Psoas muscle (tissue), 8 donors: ENCODE results near the gene PDE11A. TPM values are rescaled to one million over a fixed set of nuclear protein-coding genes. Genes with fewer than 3 reads are reported as not detected.

ENCODE experiments used
- ATAC-seq, 4 donors: fragments of 200-7000 bp; cut with Tn5 transposase; one replicate each; pipeline ENCODE4 v1.9.1; 2020; ENCODE audit warnings: moderate library complexity in 3 of 4, mild to moderate bottlenecking in 2 of 4
- DNase-seq, 2 donors: peaks; one replicate each; pipeline ENCODE4 v3.0.0-alpha.2; 2020
- H3K27ac ChIP-seq: fragments of 200-600 bp; one replicate; pipeline ENCODE4 v1.8.0; 2022
- H3K27me3 ChIP-seq, 3 donors: fragments of 200-600 bp in 1 of 3; one replicate each; pipeline versions ENCODE4 v1.6.1 to v1.8.0; 2013 to 2022; ENCODE audit warnings: low read length in 2 of 3, mild to moderate bottlenecking in 2 of 3, moderate library complexity in 1 of 3; ENCODE audit not compliant: insufficient read depth in 3 of 3
- H3K36me3 ChIP-seq, 2 donors: fragments of 200-600 bp in 1 of 2; one replicate each; pipeline versions ENCODE4 v1.6.1 to v1.8.0; 2013 to 2022; ENCODE audit warnings: low read depth in 1 of 2, mild to moderate bottlenecking in 1 of 2, moderate library complexity in 1 of 2; ENCODE audit not compliant: insufficient read depth in 1 of 2
- H3K4me1 ChIP-seq: fragments of 200-600 bp; one replicate; pipeline ENCODE4 v1.8.0; 2022
- H3K4me3 ChIP-seq: fragments of 200-600 bp; one replicate; pipeline ENCODE4 v1.8.0; 2022; ENCODE audit warnings: mild to moderate bottlenecking
- H3K9me3 ChIP-seq: fragments of 200-600 bp; one replicate; pipeline ENCODE4 v1.8.0; 2022
- CTCF ChIP-seq: fragments of 200-600 bp; IDR thresholded peaks from one replicate; pipeline ENCODE4 v1.8.0; 2022; ENCODE audit warnings: antibody characterized with exemption
- WGBS, 3 donors: extraction: QIAGEN DNeasy Blood & Tissue Kit; methylation state at CpG; one replicate each; pipeline versions ENCODE4 v1.1.6 to v1.1.7; 2013; 5-methylcytosine and 5-hydroxymethylcytosine counted together
- intact Hi-C, 2 donors: fragments of 100-400 bp; cut with DNase I; formaldehyde crosslinking; loops; one replicate each; pipeline versions ENCODE4 v1.11.0 to v1.14.2; 2022
- polyA plus RNA-seq, 3 donors: library from polyadenylated mRNA; stranded (reverse); fragments of 200-250 nt; gene quantifications; one replicate each; pipeline ENCODE4 v1.2.3, GENCODE V29; 2013
- total RNA-seq, 4 donors: library from RNA; stranded (reverse); fragmentation: NEBNext Ultra II Directional in 2 of 4; extraction: Animal tissue kit (Norgen Biotek cat#: 25700) in 2 of 4; gene quantifications; one replicate each; pipeline versions ENCODE4 v1.2.1 to v1.2.4, GENCODE V29; 2021 to 2023
- donor health status: healthy with polysubstance abuse.
- donor health status: DM: no; HTN: no; CAD: no; lungs with moderate emphysema.
- donor health status: Bipolar disorder and iron deficiency.
- donor health status: healthy.
- donor health status: DM: yes; HTN: yes; CAD: no.
- donor health status: DM: no; HTN: no; CAD: no.
- donor health status: DM: no; HTN: no; CAD: no.
- donor health status: DM: yes; HTN: yes; CAD: no.

PDE11A gene
- total and polyA plus RNA-seq, 7 donors, result 0.35 to 39.7 (median 2.3) TPM

- WGBS, 3 donors, result 93 to 100% (median 96%) methylated on average over 1 of the region's 1 CpG
- ATAC-seq (no peak), DNase-seq (no peak)
- Histone ChIP-seq H3K4me3 (no peak overlapping the region), H3K27me3 (no peaks in the 10 kb centered on the region), H3K4me1 (no peaks in the 10 kb centered on the region), H3K27ac (no peak overlapping the region), H3K36me3 (no peaks in the 10 kb centered on the region), H3K9me3 (no peaks in the 10 kb centered on the region)
- intact Hi-C loops, result no loop called here
- TF ChIP-seq CTCF, result no peak
Measured at GRCh38 chr2:177716484-177716883, 356.1 kb downstream of the PDE11A start.

- Histone ChIP-seq H3K4me1 (no peaks in the 10 kb centered on the region), H3K9me3 (no peaks in the 10 kb centered on the region), H3K36me3 (no peaks in the 10 kb centered on the region), H3K4me3 (no peak overlapping the region), H3K27me3 (no peaks in the 10 kb centered on the region), H3K27ac (no peak overlapping the region)
- ATAC-seq (no peak), DNase-seq (no peak)
- intact Hi-C loops, result no loop called here
- 67 to 75% (median 74%) methylated on average over 2 of the region's 2 CpGs for WGBS, 3 donors
- TF ChIP-seq CTCF, result no peak
Measured at GRCh38 chr2:177715771-177716170, 356.8 kb downstream of the PDE11A start.

- no peak overlapping the region for H3K27ac ChIP-seq
- 37 to 54% (median 52%) methylated on average over 3 of the region's 3 CpGs for whole genome bisulfite sequencing, 3 donors
- ATAC-seq (no peak), DNase-seq (no peak)
- no peak for TF ChIP-seq CTCF
- no peak overlapping the region for H3K4me3 ChIP-seq
- H3K4me1 ChIP-seq, result no peaks in the 10 kb centered on the region
- H3K9me3 ChIP-seq, result no peaks in the 10 kb centered on the region
- no peaks in the 10 kb centered on the region for H3K36me3 ChIP-seq
- intact Hi-C loops, result no loop called here
- H3K27me3 ChIP-seq, result no peaks in the 10 kb centered on the region
Measured at GRCh38 chr2:177714704-177715103, 357.9 kb downstream of the PDE11A start.

DNA sequence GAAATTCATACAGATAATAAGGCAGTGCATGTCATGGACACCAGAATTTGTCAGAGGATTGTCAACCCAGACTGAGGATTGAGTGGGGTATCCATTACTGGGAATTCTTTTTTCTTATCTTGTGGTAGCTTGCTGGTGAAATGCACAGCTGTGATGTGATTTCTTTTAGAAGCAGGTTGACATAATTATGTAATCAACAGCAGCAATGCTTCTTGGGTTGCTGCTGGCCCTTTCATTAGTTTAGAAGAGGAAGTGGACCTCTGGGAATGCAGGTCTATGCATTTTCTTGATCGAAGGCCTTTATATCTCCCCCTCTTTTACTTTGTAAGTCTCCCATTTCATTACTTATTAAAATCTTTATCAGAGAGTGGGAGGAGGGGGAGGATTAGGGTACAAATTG lies 360.1 kb downstream of the PDE11A start:
- H3K9me3 ChIP-seq, result no peaks in the 10 kb centered on the region
- H3K36me3 ChIP-seq, result no peaks in the 10 kb centered on the region
- H3K4me1 ChIP-seq, result no peaks in the 10 kb centered on the region
- no peak for DNase-seq
- WGBS, 3 donors, result 21 to 25% (median 25%) methylated on average over 1 of the region's 1 CpG
- no peak overlapping the region for H3K4me3 ChIP-seq
- H3K27me3 ChIP-seq, result no peaks in the 10 kb centered on the region
- intact Hi-C loops, result no loop called here
- ATAC-seq, result no peak
- TF ChIP-seq CTCF, result no peak
- no peak overlapping the region for H3K27ac ChIP-seq

- intact Hi-C loops, result no loop called here
- Histone ChIP-seq H3K4me1 (no peaks in the 10 kb centered on the region), H3K27me3 (no peaks in the 10 kb centered on the region), H3K4me3 (no peak overlapping the region), H3K9me3 (no peaks in the 10 kb centered on the region), H3K36me3 (no peaks in the 10 kb centered on the region), H3K27ac (no peak overlapping the region)
- TF ChIP-seq CTCF, result no peak
- DNase-seq (no peak), ATAC-seq (no peak)
- WGBS, 3 donors, result 68 to 75% (median 70%) methylated on average over 9 of the region's 9 CpGs
Measured at GRCh38 chr2:177711483-177712265, 360.9 kb downstream of the PDE11A start.
